Thyroid gland (tissue), 4 donors: ENCODE results near the gene DYNLT1. TPM values are rescaled to one million over a fixed set of nuclear protein-coding genes. Genes with fewer than 3 reads are reported as not detected.
"Not testable (repeated sequence)": the region's sequence is repeated elsewhere in the genome, so short reads cannot be mapped to it uniquely, and the experiment has no call there.

ENCODE experiments used
- DNase-seq, 2 donors: peaks; one replicate each; pipeline ENCODE4 v3.0.0-alpha.2; 2019
- H3K27ac ChIP-seq, 3 donors: fragments of 200-600 bp; sonication (generic); 1 replicate in 2 of 3; 2 replicates in 1 of 3; pipeline ENCODE4 v1.5.1; 2016 to 2019; ENCODE audit warnings: mild to moderate bottlenecking in 1 of 3, moderate library complexity in 1 of 3
- H3K27me3 ChIP-seq: fragments of 200-600 bp; sonication (generic); one replicate; pipeline ENCODE4 v1.5.1; 2019
- H3K36me3 ChIP-seq, 2 donors: fragments of 200-600 bp; sonication (generic); one replicate each; pipeline ENCODE4 v1.5.1; 2016 to 2019
- H3K4me1 ChIP-seq, 2 donors: fragments of 200-600 bp; sonication (generic); one replicate each; pipeline ENCODE4 v1.5.1; 2017 to 2019
- H3K4me3 ChIP-seq, 3 donors: fragments of 200-600 bp; sonication (generic); replicated peaks in 1 of 3; 1 replicate in 2 of 3; 2 replicates in 1 of 3; pipeline ENCODE4 v1.5.1; 2016; ENCODE audit warnings: mild to moderate bottlenecking in 1 of 3
- H3K9me3 ChIP-seq: fragments of 200-600 bp; sonication (generic); one replicate; pipeline ENCODE4 v1.5.1; 2017
- POLR2A ChIP-seq, 2 donors: fragments of 450-650 bp; IDR thresholded peaks; one replicate each; pipeline ENCODE4 v1.6.1; 2017; ENCODE audit warnings: antibody characterized with exemption in 2 of 2, mild to moderate bottlenecking in 2 of 2, moderate library complexity in 1 of 2
- WGBS, 2 donors: methylation state at CpG; one replicate each; pipeline ENCODE4 v1.1.5; 2017; 5-methylcytosine and 5-hydroxymethylcytosine counted together
- intact Hi-C: fragments of 100-400 bp; cut with DNase I; formaldehyde crosslinking; loops from one replicate; pipeline ENCODE4 v1.15.1; 2023
- total RNA-seq, 4 donors: library from RNA; depleted of rRNA; stranded (reverse); fragments of >200 nt; gene quantifications; one replicate each; pipeline ENCODE4 v1.2.3, GENCODE V29; 2016
- TF ChIP-seq, protein P1 (sequence below), 6 experiments: fragments of 200-600 bp in 3 of 6; fragments of 450-650 bp in 3 of 6; sonication (generic) in 3 of 6; IDR thresholded peaks; one replicate each; pipeline ENCODE4 v1.5.1; 2016 to 2019; ENCODE audit warnings: antibody characterized with exemption in 6 of 6, mild to moderate bottlenecking in 2 of 6, inconsistent platforms in 1 of 6, moderate library complexity in 1 of 6

Gene DYNLT1
- total RNA-seq, 4 donors from 2014 or later: 76.6 to 113 (median 93.4) TPM

DNA sequence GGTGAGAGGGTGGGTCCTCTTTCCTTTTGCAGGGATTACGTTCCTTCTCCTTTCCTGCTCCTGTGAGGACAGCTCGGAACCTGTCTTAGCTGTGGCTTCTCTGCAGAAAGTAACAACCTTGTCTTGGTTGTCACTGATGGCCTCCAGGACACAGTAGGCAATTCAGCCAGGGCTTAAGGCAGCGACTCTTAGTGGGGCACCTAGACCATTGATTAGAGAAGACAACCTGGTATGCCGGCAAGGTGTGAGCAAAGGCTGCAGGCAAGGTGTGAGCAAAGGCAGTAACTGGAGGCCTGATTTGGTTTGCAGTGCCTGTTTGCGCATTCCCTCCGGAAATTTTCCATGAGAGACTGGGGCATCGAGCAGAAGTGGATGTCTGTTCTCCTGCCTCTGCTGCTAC is 37.6 kb downstream of the DYNLT1 start:
- Histone ChIP-seq H3K36me3 (peaks cover 0 to 12% of the 10 kb centered on the region in 2 donors), H3K27ac (no peak overlapping the region)
- WGBS, 2 donors: 95 to 99% methylated on average over 7 of the region's 7 CpGs

DNA sequence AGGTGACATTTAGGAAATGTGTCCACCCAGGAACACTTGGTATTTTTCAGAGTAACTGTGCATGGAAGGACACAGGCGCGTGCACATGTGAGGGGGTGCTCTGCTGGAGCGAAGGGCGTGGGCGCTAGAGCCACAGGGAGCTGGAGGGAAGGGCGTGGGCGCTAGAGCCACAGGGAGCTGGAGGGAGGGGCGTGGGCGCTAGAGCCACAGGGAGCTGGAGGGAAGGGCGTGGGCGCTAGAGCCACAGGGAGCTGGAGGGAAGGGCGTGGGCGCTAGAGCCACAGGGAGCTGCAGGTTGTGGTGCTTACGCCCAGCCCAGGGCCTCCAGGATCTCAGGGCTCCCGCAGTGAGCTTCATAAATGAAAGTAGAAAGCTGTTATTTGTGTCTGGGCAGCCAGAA is 38.5 kb downstream of the DYNLT1 start:
- H3K4me3 ChIP-seq, H3K27me3 ChIP-seq, H3K4me1 ChIP-seq, DNase-seq, H3K9me3 ChIP-seq, H3K27ac ChIP-seq: not testable (repeated sequence)
- H3K36me3 ChIP-seq: peaks cover 0 to 12% of the 10 kb centered on the region in 2 donors
- intact Hi-C loops: loop anchor here (5.0 kb wide), 1 partner anchor 384 kb away; no protein-coding TSS in a partner anchor
- WGBS, 2 donors: 83 to 95% methylated on average over 15 of the region's 15 CpGs

More for the DNA sequence above, 37.6 kb downstream of the DYNLT1 start:
- no peak overlapping the region for H3K4me3 ChIP-seq
- TF ChIP-seq, protein P1, sequence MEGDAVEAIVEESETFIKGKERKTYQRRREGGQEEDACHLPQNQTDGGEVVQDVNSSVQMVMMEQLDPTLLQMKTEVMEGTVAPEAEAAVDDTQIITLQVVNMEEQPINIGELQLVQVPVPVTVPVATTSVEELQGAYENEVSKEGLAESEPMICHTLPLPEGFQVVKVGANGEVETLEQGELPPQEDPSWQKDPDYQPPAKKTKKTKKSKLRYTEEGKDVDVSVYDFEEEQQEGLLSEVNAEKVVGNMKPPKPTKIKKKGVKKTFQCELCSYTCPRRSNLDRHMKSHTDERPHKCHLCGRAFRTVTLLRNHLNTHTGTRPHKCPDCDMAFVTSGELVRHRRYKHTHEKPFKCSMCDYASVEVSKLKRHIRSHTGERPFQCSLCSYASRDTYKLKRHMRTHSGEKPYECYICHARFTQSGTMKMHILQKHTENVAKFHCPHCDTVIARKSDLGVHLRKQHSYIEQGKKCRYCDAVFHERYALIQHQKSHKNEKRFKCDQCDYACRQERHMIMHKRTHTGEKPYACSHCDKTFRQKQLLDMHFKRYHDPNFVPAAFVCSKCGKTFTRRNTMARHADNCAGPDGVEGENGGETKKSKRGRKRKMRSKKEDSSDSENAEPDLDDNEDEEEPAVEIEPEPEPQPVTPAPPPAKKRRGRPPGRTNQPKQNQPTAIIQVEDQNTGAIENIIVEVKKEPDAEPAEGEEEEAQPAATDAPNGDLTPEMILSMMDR (IDR thresholded peaks at IDR 0.05): no peak
- TF ChIP-seq POLR2A (IDR thresholded peaks at IDR 0.05): no peak
- DNase-seq: no peak
- H3K9me3 ChIP-seq: no peaks in the 10 kb centered on the region
- peaks cover 0 to 10% of the 10 kb centered on the region in 2 donors for H3K4me1 ChIP-seq
- intact Hi-C loops: loop anchor here (5.0 kb wide), 1 partner anchor 385 kb away; no protein-coding TSS in a partner anchor
- no peaks in the 10 kb centered on the region for H3K27me3 ChIP-seq

DNA sequence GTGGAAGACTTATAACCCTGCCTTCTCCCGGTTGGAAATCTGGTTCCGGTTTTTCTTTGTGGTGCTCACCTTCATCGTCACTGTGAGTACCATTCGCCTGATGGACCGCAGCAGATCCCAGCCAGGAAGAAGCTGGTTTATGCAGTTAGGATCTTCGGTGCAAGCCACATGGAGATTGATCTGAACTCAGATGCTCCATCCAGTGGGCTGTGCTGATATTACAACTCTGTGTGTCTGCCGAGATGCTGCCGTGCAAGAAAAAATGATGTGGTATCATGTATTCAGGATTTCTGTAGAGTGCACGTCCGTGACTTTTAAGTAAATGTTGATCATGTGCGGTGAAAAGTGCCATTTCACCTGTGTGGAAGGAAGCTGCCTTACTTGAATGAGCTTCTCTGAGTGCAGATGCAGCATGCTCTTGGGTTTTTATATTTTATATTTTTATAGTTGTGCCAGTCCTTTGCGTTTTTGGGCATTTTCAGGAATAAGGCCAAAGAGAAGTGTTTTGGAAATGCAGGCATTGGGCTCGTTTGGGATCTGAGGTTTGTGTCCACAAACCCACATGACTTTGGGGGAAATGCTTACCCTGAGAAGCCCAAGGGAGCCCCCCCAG is 39.2 kb downstream of the DYNLT1 start:
- intact Hi-C loops: loop anchor here (5.0 kb wide), 1 partner anchor 383 kb away; no protein-coding TSS in a partner anchor
- Histone ChIP-seq H3K4me1 (no peaks in the 10 kb centered on the region), H3K9me3 (no peaks in the 10 kb centered on the region), H3K4me3 (no peak overlapping the region), H3K36me3 (peaks cover 0 to 12% of the 10 kb centered on the region in 2 donors), H3K27me3 (no peaks in the 10 kb centered on the region), H3K27ac (no peak overlapping the region)
- TF ChIP-seq POLR2A (IDR thresholded peaks at IDR 0.05): no peak
- TF ChIP-seq, protein P1 (IDR thresholded peaks at IDR 0.05): peak; percentile 59 to 85 (median 71)
- WGBS, 2 donors: 37 to 47% methylated on average over 13 of the region's 13 CpGs
- peak; percentile 61 to 64 for DNase-seq

DNA sequence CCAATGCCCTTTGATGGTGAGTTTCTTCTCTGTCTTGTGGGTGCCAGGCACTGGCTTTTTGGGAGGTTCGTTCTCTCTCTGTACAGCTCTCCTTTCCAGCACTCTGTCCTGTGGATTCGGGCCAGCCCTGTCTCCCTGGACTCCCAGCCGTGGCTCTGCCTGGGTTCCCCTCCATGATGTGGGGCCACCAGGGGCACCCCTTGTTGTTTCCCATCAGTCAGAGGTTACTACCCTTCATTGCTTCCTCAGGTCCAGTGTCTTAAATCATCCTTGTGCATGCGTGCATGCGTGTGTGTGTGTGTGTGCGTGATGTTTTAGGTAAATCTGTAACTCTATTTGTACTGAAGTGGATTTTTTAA is 40.5 kb downstream of the DYNLT1 start:
- H3K4me1 ChIP-seq: no peaks in the 10 kb centered on the region
- TF ChIP-seq, protein P1 (IDR thresholded peaks at IDR 0.05): no peak
- no peak for TF ChIP-seq POLR2A (IDR thresholded peaks at IDR 0.05)
- H3K4me3 ChIP-seq: no peak overlapping the region
- H3K27me3 ChIP-seq: no peaks in the 10 kb centered on the region
- intact Hi-C loops: no loop called here
- WGBS, 2 donors: 83 to 93% methylated on average over 5 to 6 of the region's 6 CpGs
- H3K27ac ChIP-seq: no peak overlapping the region
- H3K36me3 ChIP-seq: peaks cover 0 to 3% of the 10 kb centered on the region in 2 donors
- no peaks in the 10 kb centered on the region for H3K9me3 ChIP-seq
- no peak for DNase-seq

DNA sequence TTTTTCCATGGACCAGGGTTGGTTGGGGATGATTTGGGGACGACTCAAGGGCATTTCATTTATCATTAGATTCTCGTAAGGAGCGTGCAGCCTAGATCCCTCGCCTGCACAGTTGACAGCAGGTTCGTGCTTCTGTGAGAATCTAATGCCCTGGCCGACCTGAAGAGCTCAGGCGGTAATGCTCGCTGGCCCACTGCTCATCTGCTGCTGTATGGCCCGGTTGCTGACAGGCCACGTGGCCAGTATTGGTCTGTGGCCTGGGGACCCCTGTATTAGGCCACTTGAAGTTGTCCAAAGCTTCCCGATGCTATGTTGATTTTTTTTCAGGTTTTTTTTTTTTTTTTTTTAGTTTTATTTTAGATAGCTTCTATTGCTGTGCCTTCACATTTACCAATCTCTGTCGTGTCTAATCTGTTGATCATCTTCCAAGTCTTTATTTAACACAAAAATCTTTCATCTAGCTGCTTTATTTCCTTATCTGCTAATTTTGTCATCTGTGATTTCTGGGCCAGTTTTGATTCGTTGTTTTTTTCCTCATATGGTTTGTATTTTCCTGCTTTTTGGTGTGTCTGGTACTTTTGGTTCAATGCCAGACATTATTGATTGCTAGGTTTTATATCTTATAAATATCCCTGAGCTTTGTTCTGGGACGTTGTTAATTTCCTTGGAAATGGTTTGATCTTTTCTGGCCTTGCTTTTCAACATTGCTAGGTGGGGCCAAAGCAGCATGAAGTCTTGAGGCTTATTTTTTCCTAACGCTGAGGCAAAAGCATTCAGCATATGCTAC is 41.1 kb downstream of the DYNLT1 start:
- Histone ChIP-seq H3K36me3 (no peaks in the 10 kb centered on the region), H3K4me3 (no peak overlapping the region), H3K4me1 (no peaks in the 10 kb centered on the region), H3K27me3 (no peaks in the 10 kb centered on the region), H3K9me3 (no peaks in the 10 kb centered on the region), H3K27ac (no peak overlapping the region)
- intact Hi-C loops: no loop called here
- TF ChIP-seq, protein P1 (IDR thresholded peaks at IDR 0.05): no peak
- no peak for DNase-seq
- 84 to 89% methylated on average over 15 of the region's 15 CpGs for WGBS, 2 donors
